HepG2 (cell line): ENCODE results near the gene ZNF771. TPM values are rescaled to one million over a fixed set of nuclear protein-coding genes. Genes with fewer than 3 reads are reported as not detected.

Source experiments
- ATF2 ChIP-seq: sonication (generic); formaldehyde crosslinking; IDR thresholded peaks from 2 replicates; pipeline ENCODE4 v1.4.0; 2020; ENCODE audit warnings: missing genetic modification reagents
- CAMTA2 ChIP-seq: sonication (generic); formaldehyde crosslinking; IDR thresholded peaks from 2 replicates; pipeline ENCODE4 v1.4.0; 2020; ENCODE audit warnings: mild to moderate bottlenecking, missing genetic modification reagents, borderline replicate concordance
- CEBPB ChIP-seq: IDR thresholded peaks from 2 replicates; pipeline ENCODE4 v1.6.1; 2011; ENCODE audit warnings: low read depth, low read length, improper control_type of control experiment, borderline replicate concordance
- CTCF ChIP-seq: sonication (generic); formaldehyde crosslinking; IDR thresholded peaks from 2 replicates; pipeline ENCODE4 v1.5.0; 2020; ENCODE audit warnings: mild to moderate bottlenecking, missing genetic modification reagents, moderate library complexity
- ERF ChIP-seq: IDR thresholded peaks from 2 replicates; pipeline ENCODE4 v1.6.1; 2018; ENCODE audit warnings: missing biosample characterization, missing genetic modification reagents
- FOXM1 ChIP-seq: sonication (generic); formaldehyde crosslinking; IDR thresholded peaks from 2 replicates; pipeline ENCODE4 v1.5.0; 2020; ENCODE audit warnings: missing genetic modification reagents
- HMGA1 ChIP-seq: sonication (generic); formaldehyde crosslinking; conservative IDR thresholded peaks from 2 replicates; pipeline ENCODE4 v1.4.0; 2020; ENCODE audit warnings: missing genetic modification reagents
- HNF4G ChIP-seq, 2 experiments: sonication (generic) in 1 of 2; formaldehyde crosslinking in 1 of 2; IDR thresholded peaks; 2 replicates each; pipeline versions ENCODE4 v1.4.0 to v1.6.1; 2011 to 2020; ENCODE audit warnings: borderline replicate concordance in 2 of 2, low read depth in 2 of 2, mild to moderate bottlenecking in 2 of 2, low read length in 1 of 2, missing genetic modification reagents in 1 of 2, moderate library complexity in 1 of 2
- ISL2 ChIP-seq: sonication (generic); formaldehyde crosslinking; IDR thresholded peaks from 2 replicates; pipeline ENCODE4 v1.5.0; 2020; ENCODE audit warnings: missing genetic modification reagents
- JUND ChIP-seq: sonication (generic); formaldehyde crosslinking; IDR thresholded peaks from 2 replicates; pipeline ENCODE4 v1.8.0; 2022; ENCODE audit warnings: mild to moderate bottlenecking, missing genetic modification reagents
- KAT7 ChIP-seq: IDR thresholded peaks from 2 replicates; pipeline ENCODE4 v1.6.1; 2018; ENCODE audit warnings: borderline replicate concordance, missing compliant biosample characterization
- MAFF ChIP-seq: IDR thresholded peaks from 2 replicates; pipeline ENCODE4 v1.6.1; 2011; ENCODE audit warnings: low read depth, low read length, improper control_type of control experiment
- MZF1 ChIP-seq: sonication (generic); formaldehyde crosslinking; IDR thresholded peaks from 2 replicates; pipeline ENCODE4 v1.8.1; 2023; ENCODE audit warnings: mild to moderate bottlenecking, missing genetic modification reagents, borderline replicate concordance
- NR2F2 ChIP-seq: IDR thresholded peaks from 2 replicates; pipeline ENCODE4 v1.6.1; 2012; ENCODE audit warnings: low read depth, inconsistent platforms, borderline replicate concordance
- RFXAP ChIP-seq: sonication (generic); formaldehyde crosslinking; IDR thresholded peaks from 2 replicates; pipeline ENCODE4 v1.4.0; 2020; ENCODE audit warnings: missing genetic modification reagents, borderline replicate concordance
- SMARCE1 ChIP-seq: fragments of 450-650 bp; IDR thresholded peaks from 2 replicates; pipeline ENCODE4 v1.6.1; 2017; ENCODE audit warnings: borderline replicate concordance
- THAP11 ChIP-seq: IDR thresholded peaks from 2 replicates; pipeline ENCODE4 v1.6.1; 2016; ENCODE audit warnings: missing biosample characterization, missing genetic modification reagents
- THAP7 ChIP-seq: sonication (generic); formaldehyde crosslinking; IDR thresholded peaks from 2 replicates; pipeline ENCODE4 v1.8.1; 2023; ENCODE audit warnings: mild to moderate bottlenecking, missing genetic modification reagents
- ZNF101 ChIP-seq: sonication (generic); formaldehyde crosslinking; IDR thresholded peaks from 2 replicates; pipeline ENCODE4 v1.4.0; 2020; ENCODE audit warnings: mild to moderate bottlenecking, low read depth, missing genetic modification reagents, borderline replicate concordance
- ZNF503 ChIP-seq: sonication (generic); formaldehyde crosslinking; IDR thresholded peaks from 2 replicates; pipeline ENCODE4 v1.4.0; 2020; ENCODE audit warnings: missing genetic modification reagents
- ZNF605 ChIP-seq: sonication (generic); formaldehyde crosslinking; IDR thresholded peaks from 2 replicates; pipeline ENCODE4 v1.8.0; 2022; ENCODE audit warnings: mild to moderate bottlenecking, missing genetic modification reagents
- ZNF644 ChIP-seq: IDR thresholded peaks from 2 replicates; pipeline ENCODE4 v1.6.1; 2016; ENCODE audit warnings: low read depth
- ZNF740 ChIP-seq: sonication (generic); formaldehyde crosslinking; IDR thresholded peaks from 2 replicates; pipeline ENCODE4 v1.4.0; 2020; ENCODE audit warnings: missing genetic modification reagents
- ZNF891 ChIP-seq: sonication (generic); formaldehyde crosslinking; IDR thresholded peaks from 2 replicates; pipeline ENCODE4 v1.5.0; 2020; ENCODE audit warnings: mild to moderate bottlenecking, missing genetic modification reagents
- polyA plus RNA-seq, 8 experiments: library from polyadenylated mRNA; depleted of rRNA in 3 of 8; stranded (reverse) in 7 of 8; unstranded in 1 of 8; fragments of >200 nt; fragmentation: Illumina TruSeq in 4 of 8; extraction: Trizol in 4 of 8; gene quantifications; 2 replicates each; pipeline versions ENCODE4 v1.2.1 to v1.2.3, GENCODE V29; 2011 to 2016; ENCODE audit warnings: low read depth in 4 of 8, missing spikeins in 1 of 8, mixed read lengths in 1 of 8; ENCODE audit not compliant: insufficient read depth in 1 of 8
- total RNA-seq, 5 experiments: library from RNA; depleted of rRNA; stranded (reverse); fragments of >200 nt; fragmentation: Illumina TruSeq; extraction: Trizol; gene quantifications; 2 replicates each; pipeline ENCODE4 v1.2.3, GENCODE V29; 2016; ENCODE audit warnings: low read depth in 1 of 5

The ZNF771 gene
- total and polyA plus RNA-seq, 2 of the 13 experiments (the other 11 are each of a cell fraction or from before 2014, with no cell fraction given), result 5.0 to 11.8 TPM

- TF ChIP-seq HNF4G (IDR thresholded peaks at IDR 0.05; ENCODE audit: borderline replicate concordance, low read depth, low read length) (0 out of 2 replicates have a peak, but pooled peaks have one; percentile 14), HNF4G (CRISPR knock-in tag; IDR thresholded peaks at IDR 0.05; ENCODE audit: borderline replicate concordance, low read depth) (0 out of 2 replicates have a peak, but pooled peaks have one; percentile 20), ATF2 (CRISPR knock-in tag) (no peak), KAT7 (peak; percentile 88), ERF (CRISPR knock-in tag) (peak; percentile 92), ZNF740 (CRISPR knock-in tag) (peak; percentile 71), MAFF (no peak), JUND (CRISPR knock-in tag) (no peak; the same call in 1 of the 2 replicates), RFXAP (CRISPR knock-in tag) (peak; percentile 48; the same call in 1 of the 2 replicates), THAP7 (CRISPR knock-in tag) (no peak; the same call in 1 of the 2 replicates), ZNF605 (no peak; the same call in 1 of the 2 replicates), CEBPB (no peak), CAMTA2 (CRISPR knock-in tag) (no peak), ZNF101 (CRISPR knock-in tag) (peak; percentile 45; the same call in 1 of the 2 replicates), MZF1 (CRISPR knock-in tag) (peak; percentile 70; the same call in 1 of the 2 replicates), ZNF503 (0 out of 2 replicates have a peak, but pooled peaks have one; percentile 46), CTCF (peak; percentile 54), NR2F2 (no peak), FOXM1 (no peak), ZNF644 (no peak), THAP11 (CRISPR knock-in tag) (peak; percentile 76), ISL2 (CRISPR knock-in tag) (peak; percentile 57; the same call in 1 of the 2 replicates), ZNF891 (CRISPR knock-in tag) (peak; percentile 83), SMARCE1 (no peak), HMGA1 (CRISPR knock-in tag) (no peak)
These were observed at the start of gene ZNF771 (continued) for GRCh38 chr16:30407102-30407803.
